Measurements from ENCODE around the gene ZNF189.

ZNF189 gene

GRCh38 chr9:101449071-101449721 lies 50.5 kb downstream of the ZNF189 start:
- DNase-seq (ENCODE audit: low spot score), result peak; percentile 82

- DNase-seq (ENCODE audit: low spot score), result no peak
Observed at GRCh38 chr9:101450931-101451330, 52.3 kb downstream of the ZNF189 start.

GRCh38 chr9:101451498-101451897 lies 52.8 kb downstream of the ZNF189 start:
- no peak for DNase-seq (ENCODE audit: low spot score)

- no peak for DNase-seq (ENCODE audit: low spot score)
Observed at GRCh38 chr9:101453776-101454570, 55.3 kb downstream of the ZNF189 start.

- no peak for DNase-seq (ENCODE audit: low spot score)
Observed at GRCh38 chr9:101455656-101456240, 57.1 kb downstream of the ZNF189 start.

GRCh38 chr9:101457003-101457402 lies 58.4 kb downstream of the ZNF189 start:
- peak; percentile 14 for DNase-seq (ENCODE audit: low spot score)

GRCh38 chr9:101458963-101459631 lies 60.4 kb downstream of the ZNF189 start:
- DNase-seq (ENCODE audit: low spot score), result peak; percentile 78

Small RNA genes within 50 kb of the gene (small RNA-seq; reads per million reads assigned to genes)
- gene AL353621.2, result 0 reads per million in 2 experiments

Data from SK-N-DZ (cell line).